ENCODE results near the gene RIPOR2.
"Not testable (repeated sequence)": the region's sequence is repeated elsewhere in the genome, so short reads cannot be mapped to it uniquely, and the experiment has no call there.

Gene RIPOR2

GRCh38 chr6:24757611-24758010, 178.1 kb downstream of the RIPOR2 start:
- no peak for DNase-seq

GRCh38 chr6:24755279-24755678, 180.5 kb downstream of the RIPOR2 start:
- no peak for DNase-seq

- DNase-seq, result not testable (repeated sequence)
Observed at GRCh38 chr6:24754378-24754777, 181.4 kb downstream of the RIPOR2 start.
